Left renal pelvis (tissue), 4 donors: ENCODE data around the gene MRPL2. TPM values are rescaled to one million over a fixed set of nuclear protein-coding genes. Genes with fewer than 3 reads are reported as not detected.

Experiments
- DNase-seq, 4 donors: peaks; one replicate each; pipeline ENCODE4 v3.0.0-alpha.2; 2013; ENCODE audit warnings: low read depth in 4 of 4, low spot score in 3 of 4
- polyA plus RNA-seq, 4 donors: library from polyadenylated mRNA; unstranded; fragments of 120-200 nt; gene quantifications; one replicate each; pipeline ENCODE4 v1.2.1, GENCODE V29; 2013; ENCODE audit not compliant: insufficient read length in 4 of 4

MRPL2 gene
- polyA plus RNA-seq: 10 to 100 TPM; 38.4 to 78.4 (median 55.1) TPM

DNA sequence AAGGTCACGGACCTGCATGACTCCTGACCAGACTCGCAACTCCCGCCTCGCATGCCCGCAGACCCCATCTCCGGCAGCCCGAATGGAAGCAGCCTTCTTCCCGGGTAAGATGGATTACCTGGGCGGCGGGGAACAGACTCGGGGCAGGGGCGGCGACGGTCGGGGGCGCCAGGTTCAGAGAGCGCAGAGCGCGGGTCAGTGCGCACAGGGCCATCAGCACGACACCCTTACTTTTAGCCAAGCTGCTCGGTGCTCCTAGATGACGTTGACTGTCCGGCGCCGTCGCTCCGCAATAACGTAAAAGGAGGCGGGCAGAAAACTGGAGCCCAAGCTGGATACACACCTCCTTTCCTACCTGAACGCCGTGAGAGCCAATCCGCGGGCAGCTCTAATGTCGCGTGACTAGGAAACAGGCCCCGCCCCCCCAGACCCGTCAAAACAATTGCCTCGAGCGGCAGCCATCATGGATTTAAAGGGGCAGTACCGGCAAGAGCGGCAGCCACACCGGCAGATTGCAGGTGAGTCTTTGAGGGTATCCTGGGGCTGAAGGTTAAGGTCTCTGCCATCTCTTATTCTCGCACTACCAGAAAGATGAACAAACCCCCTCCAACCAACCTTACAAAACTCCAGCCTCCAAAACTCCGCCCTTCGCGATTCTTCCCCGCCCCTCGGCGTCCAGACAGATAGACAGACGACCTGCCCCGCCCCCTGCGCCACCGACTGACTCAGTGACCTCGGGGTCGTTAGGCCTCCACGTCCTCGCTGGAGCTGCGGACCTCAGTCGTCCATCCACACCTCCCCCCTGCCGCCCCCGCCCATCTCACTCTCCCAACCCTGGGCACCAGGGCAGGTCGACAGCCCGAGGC, at the start of gene MRPL2, which contains the start of gene KLC4:
Gene MRPL2, minus strand, starts transcription at position 267 of the 866 bp plus-strand sequence. Its CDS starts 53 bp downstream, at position 214.
Gene KLC4, plus strand, starts transcription at position 464 of the 866 bp plus-strand sequence. CDS start 1,705 bp downstream, outside the sequence.
- peak; percentile 93 to 98 (median 97) for DNase-seq

DNA sequence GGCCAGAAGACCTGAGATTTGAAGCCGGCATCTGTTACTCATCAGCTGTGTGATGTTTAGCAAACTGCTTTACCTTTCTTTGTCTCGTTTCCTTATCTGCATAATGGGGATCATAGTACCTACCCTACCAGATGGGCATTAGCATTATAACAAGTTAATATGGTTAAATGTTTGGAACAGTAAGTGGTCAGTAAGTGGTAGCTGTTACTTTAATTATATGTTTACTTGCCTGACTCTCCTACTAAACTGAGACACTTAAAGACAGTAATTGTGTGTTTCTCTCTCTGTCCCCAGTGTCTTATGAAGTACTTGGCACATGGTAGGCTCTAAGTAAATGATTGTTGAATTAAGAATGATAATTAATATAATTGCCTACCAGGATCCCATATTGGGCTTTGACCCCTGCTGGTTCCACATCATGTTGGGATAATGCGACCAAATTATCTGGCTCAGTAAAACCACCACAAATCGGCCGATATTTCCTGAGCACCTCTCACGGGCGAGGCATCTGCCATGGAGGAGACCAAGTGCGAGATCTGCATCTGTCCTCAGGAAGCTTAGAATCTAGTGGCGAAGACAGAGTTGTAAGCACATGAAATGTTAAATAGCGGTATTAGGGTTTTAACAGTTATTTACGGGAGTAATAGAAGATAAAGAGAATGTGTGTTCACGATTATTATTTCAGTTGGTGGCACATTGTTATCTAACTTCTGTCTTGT, 48.3 kb upstream of the MRPL2 start:
- DNase-seq: no peak

GRCh38 chr6:43105538-43106222, 46.4 kb upstream of the MRPL2 start:
- DNase-seq: no peak

GRCh38 chr6:43103253-43103876, 44.1 kb upstream of the MRPL2 start:
- no peak for DNase-seq

- no peak for DNase-seq
Measured at GRCh38 chr6:43101497-43101896, 42.3 kb upstream of the MRPL2 start.

GRCh38 chr6:43097502-43097901, 38.3 kb upstream of the MRPL2 start:
- no peak for DNase-seq

DNA sequence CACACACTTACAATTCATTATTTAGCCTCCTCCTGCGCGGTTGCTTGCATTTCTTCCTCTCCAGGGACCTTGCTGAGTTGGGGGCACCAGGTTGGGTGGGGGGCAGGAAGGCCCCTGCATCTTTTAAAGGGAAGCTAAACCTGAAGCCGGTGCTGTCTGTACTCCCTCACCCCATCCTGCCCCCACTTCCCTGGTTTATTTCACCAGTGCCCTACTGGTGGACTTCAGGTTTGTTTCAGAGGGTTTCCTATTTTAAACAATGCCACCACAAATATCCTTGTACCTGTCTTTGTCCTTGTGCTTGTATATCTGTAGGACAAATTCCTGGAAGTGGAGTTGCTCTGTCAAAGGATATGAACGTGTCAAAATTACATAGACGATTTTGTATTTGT, 37.9 kb upstream of the MRPL2 start:
- DNase-seq: no peak

- DNase-seq: no peak
Measured at GRCh38 chr6:43096451-43097097, 37.3 kb upstream of the MRPL2 start.

DNA sequence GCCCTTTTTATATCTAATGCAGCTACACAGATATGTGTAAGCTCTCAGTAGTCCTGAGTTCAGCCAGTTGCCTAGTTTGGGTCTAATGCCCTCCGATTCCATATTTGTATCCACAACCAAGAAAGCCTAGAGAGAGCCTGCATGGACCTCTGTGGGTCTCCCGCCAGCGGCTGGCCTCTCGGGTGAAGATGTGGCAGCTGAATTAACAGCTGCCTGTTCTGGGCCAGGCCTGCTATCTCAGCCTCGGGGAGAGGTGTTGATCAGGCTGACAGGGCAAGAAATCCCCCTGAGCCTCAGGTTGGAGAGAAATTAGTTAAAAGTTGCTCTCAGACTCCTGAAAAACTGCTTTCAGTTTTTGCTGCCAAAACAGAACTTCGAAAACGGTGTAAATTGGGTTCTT, 36.7 kb upstream of the MRPL2 start:
- no peak for DNase-seq

DNA sequence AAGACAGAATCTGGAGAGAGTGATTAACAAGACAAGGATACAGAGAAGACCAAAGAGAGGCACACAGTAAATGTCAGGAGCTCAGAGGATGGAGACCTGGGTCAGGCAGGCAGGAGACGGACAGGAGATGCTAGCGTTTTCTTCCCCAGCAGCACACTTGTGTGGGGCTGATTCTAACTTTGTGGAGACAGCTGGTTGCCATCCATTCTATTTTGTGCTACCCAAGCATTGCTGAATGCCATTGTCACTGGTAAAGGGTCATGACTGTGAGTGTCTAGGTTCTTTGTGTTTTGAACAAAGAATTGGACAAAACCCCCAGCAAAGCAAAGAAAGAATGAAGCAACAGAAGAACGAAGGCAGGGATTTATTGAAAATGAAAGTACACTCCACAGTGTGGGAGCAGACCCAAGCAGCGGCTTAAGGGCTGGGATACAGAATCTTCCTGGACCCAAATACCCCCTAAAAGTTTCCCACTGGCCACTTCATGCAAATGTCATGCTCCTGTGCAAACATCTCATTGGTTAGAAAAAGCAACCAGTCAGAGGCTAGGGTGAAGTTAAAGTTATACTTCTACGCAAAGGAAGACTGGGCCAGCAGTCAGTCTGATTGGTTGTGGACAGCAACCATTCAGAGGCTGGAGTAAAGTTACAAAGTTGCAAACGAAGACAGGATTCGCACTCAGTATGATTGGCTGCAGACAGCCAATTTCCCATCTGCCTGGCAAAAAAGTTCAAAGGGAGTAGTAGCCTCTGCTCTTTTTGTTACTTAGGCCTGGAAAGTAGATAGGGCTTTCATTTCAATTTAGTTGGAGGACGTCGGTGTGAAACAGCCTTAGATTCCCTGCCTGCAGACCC, 34.4 kb upstream of the MRPL2 start:
- DNase-seq: no peak

GRCh38 chr6:43092635-43093034, 33.4 kb upstream of the MRPL2 start:
- DNase-seq: no peak

DNA sequence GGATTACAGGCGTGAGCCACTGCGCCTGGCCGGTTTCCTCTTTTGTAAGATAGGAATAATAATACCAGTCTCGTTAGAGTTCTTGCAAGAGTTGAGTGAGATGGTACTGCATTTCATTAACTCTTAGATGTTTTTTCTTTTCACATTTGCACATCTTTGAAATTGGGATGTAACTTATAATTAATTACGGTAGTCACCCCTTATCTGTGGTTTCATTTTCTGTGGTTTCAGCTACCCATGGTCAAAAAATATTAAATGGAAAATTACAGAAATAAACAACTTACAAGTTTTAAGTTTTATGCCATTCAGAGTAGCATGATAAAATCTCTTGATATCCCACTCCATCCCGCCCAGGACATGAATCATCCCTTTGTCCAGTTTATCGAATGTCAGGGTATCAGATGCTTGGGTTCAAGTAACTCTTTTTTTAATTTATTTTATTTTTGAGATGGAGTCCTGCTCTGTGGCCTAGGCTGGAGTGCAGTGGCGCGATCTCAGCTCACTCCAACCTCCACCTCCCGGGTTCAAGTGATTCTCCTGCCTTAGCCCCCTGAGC, 32.3 kb upstream of the MRPL2 start:
- no peak for DNase-seq

DNA sequence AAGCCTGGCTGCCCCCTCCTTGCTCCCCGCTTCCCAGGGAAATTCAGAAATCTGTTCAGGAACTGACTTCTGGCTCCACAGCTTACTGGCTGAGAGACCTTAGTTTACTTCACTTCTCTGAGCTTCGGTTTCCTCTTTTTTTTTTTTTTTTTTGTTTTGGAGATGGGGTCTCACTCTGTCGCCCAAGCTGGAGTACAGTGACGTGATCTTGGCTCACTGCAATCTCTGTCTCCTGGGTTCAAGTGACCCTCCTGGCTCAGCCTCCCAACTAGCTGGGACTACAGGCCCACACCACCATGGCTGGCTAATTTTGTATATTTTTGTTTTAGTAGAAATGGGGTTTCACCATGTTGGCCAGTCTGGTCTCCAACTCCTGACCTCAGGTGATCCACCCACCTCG, 31.8 kb upstream of the MRPL2 start:
- DNase-seq: no peak

GRCh38 chr6:43090559-43090956, 31.3 kb upstream of the MRPL2 start:
- peak in 1 of 4 donors; percentile 76 for DNase-seq

GRCh38 chr6:43089874-43090558, 30.8 kb upstream of the MRPL2 start:
- no peak for DNase-seq

DNA sequence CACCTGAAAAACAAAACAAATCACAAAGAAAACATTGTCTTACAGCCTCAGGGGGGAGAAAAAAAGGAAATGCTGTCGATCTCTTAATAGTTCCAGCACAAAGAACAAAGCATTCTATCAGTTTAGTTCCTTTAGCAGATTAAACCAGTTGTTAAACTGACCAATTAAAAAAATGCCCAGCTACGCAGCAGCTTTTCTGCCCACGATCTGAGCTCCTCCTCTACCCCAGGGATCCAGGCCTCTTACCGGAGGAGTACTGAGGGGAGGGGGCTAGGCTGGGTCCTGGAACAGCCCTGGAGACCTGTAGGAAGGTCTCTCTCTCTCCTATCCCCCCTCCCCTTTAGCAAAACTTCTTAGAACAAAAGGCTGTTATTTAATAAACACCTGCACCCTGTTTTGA, 30.2 kb upstream of the MRPL2 start:
- no peak for DNase-seq

- no peak for DNase-seq
Measured at GRCh38 chr6:43088654-43089056, 29.4 kb upstream of the MRPL2 start.

DNA sequence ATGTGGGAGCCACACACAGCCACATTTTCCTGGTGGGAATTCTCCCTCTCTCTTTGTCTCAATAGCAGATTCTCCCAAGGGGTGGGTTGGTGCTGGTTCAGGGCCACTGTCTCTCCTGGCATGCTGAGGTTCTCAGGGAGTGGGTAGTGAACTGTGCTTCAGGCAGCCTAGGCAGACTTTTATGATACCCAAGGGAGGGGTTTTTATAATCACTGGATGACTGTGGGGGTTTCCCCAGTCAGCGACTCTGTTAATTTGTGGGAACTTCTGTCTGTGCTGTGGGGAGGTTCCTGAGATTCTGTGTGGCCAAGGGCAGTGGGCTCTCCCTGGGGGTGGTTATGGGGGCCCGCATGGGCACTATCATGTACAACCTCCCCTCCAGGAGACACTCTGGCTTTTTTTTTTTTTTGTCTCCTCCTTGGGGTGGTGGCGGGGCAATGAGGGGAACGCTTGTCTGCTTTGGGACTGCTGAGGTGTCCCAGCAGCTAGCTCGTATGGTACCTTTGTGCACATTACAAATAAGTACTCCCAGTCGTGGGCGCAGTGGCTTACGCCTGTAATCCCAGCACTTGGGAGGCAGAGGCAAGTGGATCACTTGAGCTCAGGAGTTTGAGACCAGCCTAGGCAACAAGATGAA, 26.9 kb upstream of the MRPL2 start:
- DNase-seq: no peak
